ENCODE data around the gene PRPF40A. TPM values are rescaled to one million over a fixed set of nuclear protein-coding genes. Genes with fewer than 3 reads are reported as not detected.

Gene PRPF40A
- total RNA-seq, 1 donor from 2014 or later: 84.8 TPM

DNA sequence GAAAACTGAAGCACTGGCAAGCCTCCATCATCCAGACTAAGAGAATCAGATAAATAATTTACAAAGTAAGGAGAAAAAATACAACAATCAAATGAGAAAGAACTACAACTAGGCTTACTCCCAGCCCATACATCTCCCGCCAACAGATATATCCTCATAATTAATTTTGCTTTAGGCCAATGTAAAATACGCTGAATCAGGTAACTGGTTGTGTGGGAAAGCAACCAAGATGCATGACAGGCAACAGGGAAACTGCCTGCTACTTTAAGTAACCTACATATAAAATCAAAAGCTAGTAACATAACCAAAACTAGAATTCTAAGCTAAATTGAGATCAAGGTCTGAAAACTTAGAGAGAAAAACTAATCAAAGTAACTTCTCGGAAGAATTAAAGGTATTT lies 21.5 kb downstream of the PRPF40A start:
- no peak overlapping the region for H3K4me3 ChIP-seq
- TF ChIP-seq CTCF (IDR thresholded peaks at IDR 0.05): no peak
- intact Hi-C loops (cut with DNase I): no loop called here
- no peaks in the 10 kb centered on the region for H3K27me3 ChIP-seq (ENCODE audit: low read depth)
- H3K27ac ChIP-seq: no peak overlapping the region
- peaks cover 19% of the 10 kb centered on the region for H3K36me3 ChIP-seq
- H3K4me1 ChIP-seq: peaks cover 21% of the 10 kb centered on the region
- DNase-seq: no peak
- no peak for ATAC-seq
- H3K9me3 ChIP-seq: no peaks in the 10 kb centered on the region

DNA sequence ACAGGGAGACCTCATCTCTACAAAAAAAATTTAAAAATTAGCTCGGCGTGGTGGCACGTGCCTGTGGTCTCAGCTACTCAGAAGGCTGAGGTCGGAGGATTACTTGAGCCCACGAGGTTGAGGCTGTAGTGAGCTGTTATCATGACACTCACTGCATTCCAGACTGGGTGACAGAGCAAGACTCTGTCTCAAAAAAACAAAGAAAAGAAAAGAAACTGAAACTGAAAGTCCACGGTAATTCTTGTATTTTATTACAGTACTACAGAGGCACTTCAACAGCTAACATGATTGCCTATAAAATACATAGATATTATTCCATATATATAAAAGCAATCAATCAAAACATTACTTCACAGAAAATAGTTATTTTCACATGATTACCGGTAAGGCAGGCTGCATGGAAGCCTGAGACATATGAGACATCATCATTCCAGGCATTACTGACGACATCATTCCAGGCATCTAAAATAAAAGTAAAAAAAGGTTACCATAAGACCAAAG lies 23.1 kb downstream of the PRPF40A start:
- peak; percentile 45 to 67 for ATAC-seq
- H3K4me1 ChIP-seq: peaks cover 21% of the 10 kb centered on the region
- H3K27me3 ChIP-seq (ENCODE audit: low read depth): no peaks in the 10 kb centered on the region
- DNase-seq: no peak
- TF ChIP-seq CTCF (IDR thresholded peaks at IDR 0.05): no peak
- H3K4me3 ChIP-seq: peak overlapping the region; percentile 30
- H3K36me3 ChIP-seq: peaks cover 19% of the 10 kb centered on the region
- no peaks in the 10 kb centered on the region for H3K9me3 ChIP-seq
- intact Hi-C loops (cut with DNase I): no loop called here
- peak overlapping the region; percentile 19 for H3K27ac ChIP-seq

GRCh38 chr2:152693033-152693432 lies 24.2 kb downstream of the PRPF40A start:
- no peak overlapping the region for H3K4me3 ChIP-seq
- no peaks in the 10 kb centered on the region for H3K9me3 ChIP-seq
- no peak for TF ChIP-seq CTCF (IDR thresholded peaks at IDR 0.05)
- peaks cover 21% of the 10 kb centered on the region for H3K4me1 ChIP-seq
- no peak overlapping the region for H3K27ac ChIP-seq
- DNase-seq: no peak
- H3K27me3 ChIP-seq (ENCODE audit: low read depth): no peaks in the 10 kb centered on the region
- ATAC-seq: no peak
- intact Hi-C loops (cut with DNase I): no loop called here
- peaks cover 19% of the 10 kb centered on the region for H3K36me3 ChIP-seq

- ATAC-seq (no peak), DNase-seq (no peak)
- Histone ChIP-seq H3K27ac (no peak overlapping the region), H3K36me3 (peaks cover 2% of the 10 kb centered on the region), H3K9me3 (no peaks in the 10 kb centered on the region), H3K4me1 (no peaks in the 10 kb centered on the region), H3K4me3 (no peak overlapping the region), H3K27me3 (ENCODE audit: low read depth) (no peaks in the 10 kb centered on the region)
- no peak for TF ChIP-seq CTCF (IDR thresholded peaks at IDR 0.05)
- intact Hi-C loops (cut with DNase I): no loop called here
Observed at GRCh38 chr2:152686321-152686720, 30.9 kb downstream of the PRPF40A start.

DNA sequence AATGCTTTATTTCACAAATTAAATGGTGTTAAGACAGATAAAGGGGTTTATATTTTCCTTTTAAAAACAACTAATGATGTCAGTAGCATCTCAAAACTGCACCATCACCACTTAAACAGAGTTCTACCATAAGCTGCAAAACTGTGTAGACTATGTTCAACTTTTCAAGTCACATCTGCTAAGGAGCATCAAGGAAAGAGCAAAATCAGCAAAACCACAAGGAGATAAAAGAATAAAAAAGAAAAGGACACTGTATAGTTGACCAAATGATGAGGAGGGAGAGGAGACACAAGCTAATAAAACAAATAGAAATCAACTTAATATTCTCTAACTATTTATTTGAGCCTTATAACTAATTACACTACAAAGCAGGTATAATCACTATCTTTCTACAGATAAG lies 33.9 kb downstream of the PRPF40A start:
- Histone ChIP-seq H3K27me3 (ENCODE audit: low read depth) (no peaks in the 10 kb centered on the region), H3K4me1 (no peaks in the 10 kb centered on the region), H3K27ac (no peak overlapping the region), H3K36me3 (peaks cover 31% of the 10 kb centered on the region), H3K9me3 (no peaks in the 10 kb centered on the region), H3K4me3 (no peak overlapping the region)
- ATAC-seq (no peak), DNase-seq (no peak)
- no peak for TF ChIP-seq CTCF (IDR thresholded peaks at IDR 0.05)
- intact Hi-C loops (cut with DNase I): no loop called here

- no peak for ATAC-seq
- H3K9me3 ChIP-seq: no peaks in the 10 kb centered on the region
- intact Hi-C loops (cut with DNase I): no loop called here
- TF ChIP-seq CTCF (IDR thresholded peaks at IDR 0.05): no peak
- no peak overlapping the region for H3K27ac ChIP-seq
- H3K27me3 ChIP-seq (ENCODE audit: low read depth): no peaks in the 10 kb centered on the region
- peaks cover 39% of the 10 kb centered on the region for H3K36me3 ChIP-seq
- no peak overlapping the region for H3K4me3 ChIP-seq
- H3K4me1 ChIP-seq: no peaks in the 10 kb centered on the region
- DNase-seq: no peak
Observed at GRCh38 chr2:152682663-152683062, 34.6 kb downstream of the PRPF40A start.

Data from lower lobe of right lung (tissue), 2 donors.